IPS-20b (cell line): ENCODE measurements around the gene BRMS1.

ENCODE experiments used
- H3K27ac ChIP-seq: one replicate; pipeline ENCODE4 v1.5.1; 2013; ENCODE audit warnings: low read length
- H3K27me3 ChIP-seq: 2 replicates; pipeline ENCODE4 v1.6.1; 2013; ENCODE audit warnings: mild to moderate bottlenecking, low read length, inconsistent platforms; ENCODE audit not compliant: insufficient read depth
- H3K36me3 ChIP-seq: 2 replicates; pipeline ENCODE4 v1.6.1; 2013; ENCODE audit warnings: low read depth, mild to moderate bottlenecking, inconsistent platforms, low read length, moderate library complexity; ENCODE audit not compliant: insufficient read depth
- H3K4me1 ChIP-seq: 2 replicates; pipeline ENCODE4 v1.6.1; 2013; ENCODE audit warnings: mild to moderate bottlenecking, control low read depth, inconsistent platforms, low read length, moderate library complexity; ENCODE audit not compliant: insufficient read depth
- H3K4me3 ChIP-seq: 2 replicates; pipeline ENCODE4 v1.5.1; 2013; ENCODE audit warnings: mild to moderate bottlenecking, low read length, inconsistent platforms
- H3K9ac ChIP-seq: 2 replicates; pipeline ENCODE4 v1.6.1; 2013; ENCODE audit warnings: low read depth, mild to moderate bottlenecking, inconsistent platforms, low read length, moderate library complexity
- H3K9me3 ChIP-seq: 2 replicates; pipeline ENCODE4 v1.6.1; 2013; ENCODE audit warnings: mild to moderate bottlenecking, low read depth, low read length, inconsistent platforms; ENCODE audit not compliant: insufficient read depth

Gene BRMS1

DNA sequence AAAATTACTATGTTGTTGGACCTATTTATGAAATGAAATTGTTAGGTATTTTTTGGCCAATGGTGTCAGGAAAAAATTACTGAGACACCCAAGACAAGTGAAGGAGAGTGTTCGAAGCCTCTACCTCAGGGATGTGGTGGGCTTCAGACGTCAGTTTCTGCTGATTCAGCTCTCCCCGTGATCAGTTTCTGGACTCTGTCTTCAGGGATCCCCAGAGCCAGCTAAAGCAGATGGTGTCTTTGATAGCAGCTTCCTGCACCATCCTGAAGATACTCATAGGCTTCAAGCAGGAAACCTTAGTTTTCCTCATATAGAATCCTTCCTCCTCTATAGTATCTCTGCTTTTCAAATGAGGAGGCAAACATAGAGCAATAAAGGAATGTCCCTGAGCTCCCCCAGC is 35.4 kb downstream of the BRMS1 start:
- Histone ChIP-seq H3K27me3 (peaks cover 7% of the 10 kb centered on the region; the same call in 1 of the 2 replicates), H3K4me3 (no peak overlapping the region), H3K36me3 (no peaks in the 10 kb centered on the region), H3K4me1 (peaks cover 5% of the 10 kb centered on the region; the same call in 1 of the 2 replicates), H3K9me3 (no peaks in the 10 kb centered on the region), H3K27ac (no peak overlapping the region), H3K9ac (no peak overlapping the region; the same call in 1 of the 2 replicates)

DNA sequence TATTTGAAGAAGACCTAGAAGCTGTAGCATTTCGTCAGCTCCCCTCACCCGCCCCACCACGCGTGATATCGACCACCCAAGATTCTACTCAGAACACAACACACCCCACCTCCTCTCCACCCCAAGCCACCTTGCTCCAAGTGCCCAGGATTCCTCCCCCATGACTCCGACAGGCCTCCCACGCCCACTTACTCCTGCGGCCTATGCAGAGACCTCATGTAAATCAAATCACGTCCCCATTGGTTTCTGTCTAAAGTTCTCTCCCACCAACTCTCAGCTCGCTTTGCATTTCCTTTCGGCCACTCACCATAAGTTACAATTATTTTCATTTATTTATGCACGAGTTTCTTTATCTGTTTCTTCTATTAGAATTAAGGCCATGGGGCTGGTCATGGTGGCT is 42.2 kb downstream of the BRMS1 start:
- Histone ChIP-seq H3K27me3 (peaks cover 2% of the 10 kb centered on the region; the same call in 1 of the 2 replicates), H3K4me1 (no peaks in the 10 kb centered on the region; the same call in 1 of the 2 replicates), H3K4me3 (no peak overlapping the region), H3K27ac (no peak overlapping the region), H3K9ac (no peak overlapping the region), H3K9me3 (no peaks in the 10 kb centered on the region), H3K36me3 (no peaks in the 10 kb centered on the region)

DNA sequence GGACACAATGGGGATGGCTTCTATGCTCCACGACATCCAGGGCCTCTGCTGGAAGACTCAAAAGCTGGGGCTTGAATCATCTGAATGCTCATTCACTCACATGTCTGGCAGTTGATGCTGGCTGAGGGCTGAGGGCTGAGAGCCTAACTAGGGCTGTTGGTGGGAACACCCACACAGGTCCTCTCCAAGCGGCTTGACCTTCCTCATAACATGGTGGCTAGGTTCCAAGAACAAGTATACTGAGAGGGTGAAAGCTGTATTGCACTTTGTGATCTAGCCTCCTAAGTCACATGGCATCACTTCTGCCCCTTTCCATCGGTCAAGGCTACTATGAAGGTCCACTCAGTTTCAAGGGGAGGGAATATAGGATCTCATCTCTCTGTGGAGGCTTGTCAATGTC is 45.7 kb downstream of the BRMS1 start:
- H3K9me3 ChIP-seq = no peaks in the 10 kb centered on the region
- peaks cover 3% of the 10 kb centered on the region; the same call in 1 of the 2 replicates for H3K4me1 ChIP-seq
- no peaks in the 10 kb centered on the region for H3K36me3 ChIP-seq
- no peak overlapping the region for H3K9ac ChIP-seq
- H3K27ac ChIP-seq = no peak overlapping the region
- H3K27me3 ChIP-seq = peaks cover 5% of the 10 kb centered on the region; the same call in 1 of the 2 replicates
- H3K4me3 ChIP-seq = no peak overlapping the region

DNA sequence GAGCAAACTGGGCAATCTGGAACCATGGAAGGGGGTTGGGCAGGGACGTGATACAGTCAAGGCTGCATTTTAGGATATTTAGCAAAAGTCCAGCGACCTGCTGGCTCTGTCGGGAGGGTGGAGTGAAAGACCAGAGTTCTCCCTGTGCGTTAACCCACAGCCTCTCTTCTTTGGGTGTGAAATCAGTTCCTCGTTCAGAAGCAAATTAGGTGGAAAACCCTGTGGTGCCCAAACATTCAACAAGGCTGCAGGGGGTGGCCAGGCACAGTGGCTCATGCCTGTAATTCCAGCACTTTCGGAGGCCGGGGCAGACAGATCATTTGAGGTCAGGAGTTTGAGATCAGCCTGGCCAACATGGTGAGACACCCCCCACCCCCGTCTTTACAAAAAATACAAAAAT is 47.3 kb downstream of the BRMS1 start:
- Histone ChIP-seq H3K27ac (no peak overlapping the region), H3K9me3 (no peaks in the 10 kb centered on the region), H3K4me1 (peaks cover 3% of the 10 kb centered on the region; the same call in 1 of the 2 replicates), H3K27me3 (peaks cover 20% of the 10 kb centered on the region), H3K4me3 (no peak overlapping the region), H3K36me3 (no peaks in the 10 kb centered on the region), H3K9ac (no peak overlapping the region)

DNA sequence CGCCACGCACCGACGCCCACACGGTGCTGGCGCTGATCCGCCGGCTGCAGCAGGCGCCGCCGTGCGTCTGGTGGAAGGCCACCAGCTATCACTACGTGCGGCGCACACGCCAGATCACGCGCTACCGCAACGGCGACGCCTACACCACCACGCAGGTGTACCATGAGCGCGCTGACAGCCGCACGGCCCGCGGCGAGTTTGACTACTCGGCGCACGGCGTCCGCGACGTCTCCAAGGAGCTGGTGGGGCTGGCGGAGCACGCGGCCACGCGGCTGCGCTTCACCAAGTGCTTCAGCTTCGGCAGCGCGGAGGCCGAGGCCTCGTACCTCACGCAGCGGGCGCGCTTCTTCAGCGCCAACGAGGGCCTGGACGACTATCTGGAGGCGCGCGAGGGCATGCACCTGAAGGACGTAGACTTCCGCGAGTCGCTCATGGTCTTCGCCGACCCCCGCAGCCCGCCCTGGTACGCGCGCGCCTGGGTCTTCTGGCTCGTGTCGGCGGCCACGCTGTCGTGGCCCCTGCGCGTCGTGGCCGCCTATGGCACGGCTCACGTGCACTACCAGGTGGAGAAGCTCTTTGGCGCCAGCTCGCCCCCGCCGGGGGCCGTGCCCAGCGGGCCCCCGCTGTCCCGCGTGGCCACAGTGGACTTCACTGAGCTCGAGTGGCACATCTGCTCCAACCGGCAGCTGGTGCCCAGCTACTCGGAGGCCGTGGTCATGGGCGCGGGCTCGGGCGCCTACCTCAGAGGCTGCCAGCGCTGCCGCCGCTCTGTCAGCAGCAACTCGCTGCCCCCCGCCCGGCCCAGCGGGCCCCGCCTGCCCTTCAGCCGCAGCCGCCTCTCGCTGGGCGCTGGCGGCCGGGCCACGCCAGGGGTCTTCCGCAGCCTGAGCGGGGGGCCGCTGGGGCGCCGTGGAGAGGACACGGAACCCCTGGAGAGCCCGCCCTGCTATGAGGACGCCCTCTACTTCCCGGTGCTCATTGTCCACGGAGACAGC is 50.0 kb downstream of the BRMS1 start:
- peaks cover 46% of the 10 kb centered on the region for H3K27me3 ChIP-seq
- H3K9me3 ChIP-seq = no peaks in the 10 kb centered on the region
- H3K4me3 ChIP-seq = no peak overlapping the region
- H3K4me1 ChIP-seq = peaks cover 3% of the 10 kb centered on the region; the same call in 1 of the 2 replicates
- no peaks in the 10 kb centered on the region for H3K36me3 ChIP-seq
- no peak overlapping the region for H3K9ac ChIP-seq
- H3K27ac ChIP-seq = no peak overlapping the region

DNA sequence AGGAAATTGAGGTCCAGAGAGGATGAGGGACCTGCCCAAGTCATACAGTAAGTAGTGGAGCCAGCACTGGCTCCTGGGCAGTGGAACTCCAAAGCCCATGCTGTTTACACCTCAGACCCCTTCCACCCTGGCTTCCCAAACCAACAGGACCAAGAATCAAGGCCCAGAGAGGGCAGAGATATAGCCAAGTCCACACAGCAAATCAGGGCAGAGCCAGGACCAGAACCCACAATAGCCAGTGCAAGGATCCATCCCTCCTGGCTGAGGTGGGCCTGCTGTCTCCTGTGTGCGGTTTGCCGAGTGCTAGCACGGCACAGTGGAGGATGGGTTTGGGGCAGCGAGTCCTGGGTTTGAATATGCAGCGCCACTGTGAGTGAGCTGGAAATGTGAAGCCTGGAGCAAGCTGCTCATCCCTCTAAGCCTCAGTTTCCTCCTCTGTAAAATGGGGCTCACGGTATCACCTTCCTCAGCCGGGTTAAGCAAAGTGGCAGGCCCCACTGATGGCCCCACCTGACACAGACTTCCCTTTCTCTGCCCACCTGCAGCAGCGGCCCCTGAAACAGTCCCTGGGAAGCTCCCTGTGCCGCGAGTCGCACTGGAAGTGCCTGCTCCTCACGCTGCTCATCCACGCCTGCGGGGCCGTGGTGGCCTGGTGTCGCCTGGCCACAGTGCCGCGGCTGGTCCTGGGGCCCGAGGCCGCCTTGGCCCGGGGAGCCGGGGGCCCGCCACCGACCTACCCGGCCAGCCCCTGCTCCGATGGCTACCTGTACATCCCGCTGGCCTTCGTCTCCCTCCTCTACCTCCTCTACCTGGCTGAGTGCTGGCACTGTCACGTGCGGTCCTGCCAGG is 50.9 kb downstream of the BRMS1 start:
- Histone ChIP-seq H3K36me3 (no peaks in the 10 kb centered on the region), H3K4me3 (no peak overlapping the region), H3K27ac (no peak overlapping the region), H3K9me3 (no peaks in the 10 kb centered on the region), H3K27me3 (peaks cover 50% of the 10 kb centered on the region), H3K4me1 (peaks cover 6% of the 10 kb centered on the region; the same call in 1 of the 2 replicates), H3K9ac (no peak overlapping the region)

DNA sequence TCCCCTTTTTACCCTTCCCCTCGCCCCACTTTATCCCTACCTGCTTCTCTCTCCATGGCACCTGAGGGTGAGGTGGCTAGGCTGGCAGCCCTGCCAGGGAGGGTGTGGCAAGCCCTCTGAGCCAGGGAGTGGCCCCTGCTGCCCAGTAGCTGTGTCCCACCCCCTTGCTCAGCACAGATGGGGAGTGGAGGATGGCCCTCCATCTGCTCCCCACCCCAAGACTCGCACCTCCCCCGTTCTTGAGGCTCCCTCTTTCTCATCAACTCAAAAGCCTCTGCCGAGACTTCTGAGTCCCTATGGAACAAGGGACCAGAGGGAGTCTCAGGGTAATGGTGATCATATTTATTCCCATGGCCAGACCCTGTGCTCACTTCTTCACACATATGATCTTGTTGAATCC is 51.6 kb downstream of the BRMS1 start:
- H3K9ac ChIP-seq = no peak overlapping the region
- peaks cover 50% of the 10 kb centered on the region for H3K27me3 ChIP-seq
- H3K27ac ChIP-seq = no peak overlapping the region
- H3K36me3 ChIP-seq = no peaks in the 10 kb centered on the region
- H3K9me3 ChIP-seq = no peaks in the 10 kb centered on the region
- H3K4me1 ChIP-seq = peaks cover 6% of the 10 kb centered on the region; the same call in 1 of the 2 replicates
- H3K4me3 ChIP-seq = no peak overlapping the region

DNA sequence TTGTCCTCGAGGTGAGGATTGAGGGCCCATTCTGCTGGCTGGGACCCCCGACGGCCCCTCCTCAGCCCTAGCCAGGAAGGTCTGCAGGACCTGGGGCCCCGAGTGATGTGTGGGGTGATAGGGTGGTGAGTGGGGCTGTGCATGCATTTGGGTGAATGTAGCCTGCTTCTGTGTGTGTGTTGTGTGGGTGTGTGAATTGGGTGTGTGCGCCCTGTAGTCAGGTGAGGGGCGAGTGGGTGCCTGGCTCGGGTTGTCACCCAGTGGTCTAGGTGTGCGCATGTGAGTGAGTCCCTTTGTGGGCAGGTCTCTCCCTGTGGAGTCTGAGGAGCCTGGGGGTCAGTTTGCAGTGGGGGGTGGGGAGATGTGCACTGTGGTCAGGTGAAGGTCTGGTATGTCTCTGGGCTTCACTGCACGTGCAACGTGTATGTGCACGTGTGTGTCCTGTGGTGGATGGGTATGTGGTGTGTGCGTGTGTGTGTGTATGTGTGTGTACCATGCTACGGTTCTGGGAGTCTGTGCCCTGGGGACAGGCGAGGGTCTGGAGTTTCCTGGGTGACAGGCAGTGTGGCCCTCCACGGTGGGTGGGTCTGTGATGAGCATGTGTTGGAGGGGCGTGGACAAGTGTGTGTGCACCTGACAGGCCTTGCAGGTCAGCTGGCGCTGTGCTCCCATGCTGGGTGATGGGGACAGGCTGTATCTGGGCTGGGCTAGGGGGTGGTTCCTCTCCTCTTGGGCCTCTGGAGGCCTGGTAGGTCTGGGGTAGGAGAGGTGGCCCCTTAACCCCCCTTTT is 52.2 kb downstream of the BRMS1 start:
- Histone ChIP-seq H3K36me3 (no peaks in the 10 kb centered on the region), H3K9me3 (no peaks in the 10 kb centered on the region), H3K4me3 (no peak overlapping the region; the same call in 1 of the 2 replicates), H3K27me3 (peaks cover 50% of the 10 kb centered on the region), H3K4me1 (peaks cover 6% of the 10 kb centered on the region; the same call in 1 of the 2 replicates), H3K27ac (no peak overlapping the region), H3K9ac (no peak overlapping the region)

DNA sequence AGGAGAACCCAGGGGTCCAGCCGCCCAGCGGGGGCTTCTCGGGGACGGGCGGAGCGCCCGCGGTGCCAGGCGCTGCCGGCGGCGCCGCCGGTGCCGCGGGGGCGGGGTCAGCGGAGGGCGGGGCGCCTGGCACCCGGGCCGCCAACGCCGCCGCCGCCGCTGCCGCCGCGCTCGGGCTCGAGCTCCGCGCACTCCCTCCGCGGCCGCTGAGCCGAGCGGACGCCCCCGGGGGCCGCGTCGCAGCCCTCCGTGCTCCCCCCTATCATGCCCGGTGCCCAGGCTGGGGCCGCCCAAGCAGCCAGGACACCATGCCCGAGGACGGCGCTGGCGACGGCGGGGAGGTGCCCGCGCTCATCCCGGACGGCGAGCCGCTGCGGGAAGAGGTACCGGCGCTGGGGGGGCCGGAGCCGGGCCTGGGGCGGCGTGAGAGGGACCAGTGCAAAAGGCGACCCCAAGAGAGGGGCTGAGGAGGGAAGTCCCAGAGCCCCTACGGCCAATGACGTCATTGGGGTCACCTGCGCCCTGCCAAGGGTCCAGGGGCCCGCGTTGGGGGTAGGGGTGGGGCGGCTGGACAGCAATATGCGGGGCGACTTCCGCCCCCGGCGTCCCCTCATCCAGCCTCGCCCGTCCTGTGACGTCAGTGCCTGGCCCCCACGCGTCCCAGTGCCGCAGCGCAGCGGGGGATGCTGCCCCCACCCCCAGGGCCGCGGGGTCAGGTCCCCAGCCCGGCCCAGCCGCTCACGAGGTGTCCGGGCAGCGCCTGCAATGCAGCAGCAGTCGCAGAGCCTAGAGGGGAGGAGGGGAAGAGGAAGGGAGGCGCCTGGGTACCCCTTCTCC is 53.0 kb downstream of the BRMS1 start, which contains the start of gene TMEM151A:
TMEM151A (plus strand) TSS at position 189 of the 837 bp plus-strand sequence; CDS start at position 309, 120 bp downstream.
- Histone ChIP-seq H3K9ac (no peak within 1 kb of the TSS), H3K27ac (no peak within 1 kb of the TSS), H3K9me3 (no peaks in the 10 kb centered on the region), H3K27me3 (peaks cover 45% of the 10 kb centered on the region), H3K4me1 (peaks cover 4% of the 10 kb centered on the region; the same call in 1 of the 2 replicates), H3K36me3 (no peaks in the 10 kb centered on the region), H3K4me3 (peak within 1 kb of the TSS; percentile 56)

DNA sequence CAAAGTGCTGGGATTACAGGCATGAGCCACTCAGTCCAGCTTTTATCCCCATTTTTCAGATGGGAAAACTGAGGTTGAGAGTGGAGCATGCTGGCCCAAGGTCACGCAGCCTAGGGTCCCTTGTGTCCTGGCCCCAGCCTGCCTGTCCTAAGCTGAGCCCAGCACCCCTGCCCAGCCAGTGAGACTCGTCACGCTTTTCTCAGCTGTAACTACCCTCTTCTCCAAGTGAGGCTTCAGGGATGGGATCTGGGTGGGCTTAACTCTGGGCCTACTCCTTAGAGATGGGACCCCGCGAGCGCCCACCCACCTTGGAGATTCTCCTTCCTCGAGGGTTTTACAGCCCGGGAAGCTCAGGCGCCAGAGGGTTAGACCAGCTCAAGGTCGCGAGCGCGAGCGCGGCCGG is 53.6 kb downstream of the BRMS1 start:
- no peak overlapping the region for H3K27ac ChIP-seq
- H3K27me3 ChIP-seq = peaks cover 45% of the 10 kb centered on the region
- no peak overlapping the region for H3K9ac ChIP-seq
- no peaks in the 10 kb centered on the region for H3K9me3 ChIP-seq
- no peaks in the 10 kb centered on the region for H3K36me3 ChIP-seq
- peaks cover 4% of the 10 kb centered on the region; the same call in 1 of the 2 replicates for H3K4me1 ChIP-seq
- peak overlapping the region; percentile 56 for H3K4me3 ChIP-seq
